ENCODE measurements around the gene TRAF4. TPM values are rescaled to one million over a fixed set of nuclear protein-coding genes. Genes with fewer than 3 reads are reported as not detected.

TRAF4 gene
- total and polyA plus RNA-seq, 9 donors: 24.2 to 91.2 (median 62.7) TPM

DNA sequence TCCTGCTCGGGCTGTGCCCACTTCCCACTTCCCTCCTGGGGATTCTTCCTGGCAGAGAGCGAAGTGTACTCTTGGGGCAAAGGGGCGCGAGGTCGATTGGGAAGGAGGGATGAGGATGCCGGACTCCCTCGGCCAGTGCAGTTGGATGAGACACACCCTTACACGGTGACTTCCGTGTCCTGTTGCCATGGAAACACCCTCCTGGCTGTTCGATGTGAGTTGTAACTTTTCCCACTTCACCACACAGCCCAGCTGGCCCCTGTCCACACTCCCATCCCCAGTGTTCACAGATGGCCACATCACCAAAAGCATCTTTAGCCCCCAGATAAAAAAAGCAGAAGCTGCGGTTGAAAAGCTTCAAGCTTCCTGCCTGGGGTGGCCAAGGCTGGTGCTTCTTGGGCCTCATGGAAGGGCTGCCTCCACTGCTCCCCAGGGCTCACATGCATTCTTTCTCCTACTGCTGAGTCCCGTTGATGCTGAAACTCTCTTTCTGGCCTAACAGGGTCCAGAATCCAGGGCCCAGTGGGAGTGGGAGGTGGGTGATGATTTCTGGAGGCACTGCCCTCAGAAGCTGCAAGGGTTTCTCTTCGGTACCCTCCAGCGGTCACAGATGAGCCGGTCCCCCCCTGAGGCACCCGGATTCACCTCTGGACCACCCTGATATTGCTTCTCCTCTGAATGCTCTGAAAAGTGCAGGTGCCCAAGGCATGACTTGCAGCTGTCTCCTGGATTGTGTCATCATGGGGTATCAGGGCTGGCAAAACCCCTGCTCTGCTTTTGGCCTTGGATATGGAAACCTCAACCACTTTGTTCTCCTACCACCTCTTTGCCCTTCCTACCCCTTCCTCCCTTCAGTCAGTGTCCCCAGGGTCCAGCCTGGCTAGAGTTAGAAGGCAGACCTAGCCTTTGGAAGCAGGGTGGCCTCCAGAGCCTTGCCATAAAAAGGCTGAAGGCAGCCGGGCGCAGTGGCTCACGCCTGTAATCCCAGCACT, 2.2 kb upstream of the TRAF4 start:
- no peaks in the 10 kb centered on the region for H3K9me3 ChIP-seq (replicated peaks; ENCODE audit: control insufficient read depth, low read depth, low read length)
- 62% methylated on average over 13 of the region's 19 CpGs for WGBS (ENCODE audit: insufficient coverage)
- peak; percentile 54 for DNase-seq
- H3K4me3 ChIP-seq (ENCODE audit: low read length): no peak overlapping the region
- H3K27ac ChIP-seq (ENCODE audit: low read length): no peak overlapping the region
- H3K4me1 ChIP-seq (ENCODE audit: control insufficient read depth, insufficient read depth, low read length): peaks cover 31% of the 10 kb centered on the region
- peaks cover 16% of the 10 kb centered on the region for H3K36me3 ChIP-seq (ENCODE audit: control insufficient read depth, insufficient read depth, low read length)
- H3K27me3 ChIP-seq (ENCODE audit: control insufficient read depth, insufficient read depth, low read length): no peaks in the 10 kb centered on the region

DNA sequence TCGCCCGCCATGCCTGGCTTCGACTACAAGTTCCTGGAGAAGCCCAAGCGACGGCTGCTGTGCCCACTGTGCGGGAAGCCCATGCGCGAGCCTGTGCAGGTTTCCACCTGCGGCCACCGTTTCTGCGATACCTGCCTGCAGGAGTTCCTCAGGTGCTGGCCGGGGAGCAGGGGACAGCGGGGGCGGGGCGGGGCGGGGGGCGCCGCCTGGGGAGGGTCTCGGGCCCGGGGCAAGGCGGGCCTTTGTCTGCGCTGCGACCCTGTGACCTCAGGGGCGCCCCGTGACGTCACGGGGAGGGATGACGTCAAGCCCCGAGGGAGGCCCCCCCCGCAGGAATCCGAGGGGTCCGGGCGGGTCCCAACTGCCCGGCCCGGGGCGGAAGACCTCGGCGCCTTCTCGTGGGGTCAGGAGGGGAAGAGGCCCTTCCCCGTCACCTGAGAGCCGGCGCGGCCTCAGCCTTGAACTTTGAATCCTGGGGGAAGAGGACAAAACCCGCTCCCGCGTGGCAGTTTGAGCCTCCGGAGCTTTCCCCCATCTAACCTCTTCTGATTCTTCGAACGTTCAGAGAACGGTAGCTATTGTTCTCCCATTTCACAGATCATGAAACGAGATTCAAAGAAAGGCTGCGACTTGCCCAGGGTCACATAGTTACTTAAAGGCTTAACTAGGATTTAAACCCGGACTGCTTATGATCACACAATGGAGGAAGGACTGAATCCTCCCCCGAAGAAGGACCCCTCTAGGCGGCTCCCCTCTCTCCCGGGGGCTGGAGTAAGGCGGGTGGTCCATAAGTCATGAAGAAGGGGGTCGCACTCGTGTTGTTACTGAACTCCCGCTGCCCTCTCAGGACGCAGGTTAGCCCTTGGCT, 527 bp downstream of the TRAF4 start:
- peaks cover 52% of the 10 kb centered on the region for H3K4me1 ChIP-seq (ENCODE audit: control insufficient read depth, insufficient read depth, low read length)
- WGBS (ENCODE audit: insufficient coverage): under 1% methylated on average over 56 of the region's 61 CpGs
- DNase-seq: peak; percentile 72

DNA sequence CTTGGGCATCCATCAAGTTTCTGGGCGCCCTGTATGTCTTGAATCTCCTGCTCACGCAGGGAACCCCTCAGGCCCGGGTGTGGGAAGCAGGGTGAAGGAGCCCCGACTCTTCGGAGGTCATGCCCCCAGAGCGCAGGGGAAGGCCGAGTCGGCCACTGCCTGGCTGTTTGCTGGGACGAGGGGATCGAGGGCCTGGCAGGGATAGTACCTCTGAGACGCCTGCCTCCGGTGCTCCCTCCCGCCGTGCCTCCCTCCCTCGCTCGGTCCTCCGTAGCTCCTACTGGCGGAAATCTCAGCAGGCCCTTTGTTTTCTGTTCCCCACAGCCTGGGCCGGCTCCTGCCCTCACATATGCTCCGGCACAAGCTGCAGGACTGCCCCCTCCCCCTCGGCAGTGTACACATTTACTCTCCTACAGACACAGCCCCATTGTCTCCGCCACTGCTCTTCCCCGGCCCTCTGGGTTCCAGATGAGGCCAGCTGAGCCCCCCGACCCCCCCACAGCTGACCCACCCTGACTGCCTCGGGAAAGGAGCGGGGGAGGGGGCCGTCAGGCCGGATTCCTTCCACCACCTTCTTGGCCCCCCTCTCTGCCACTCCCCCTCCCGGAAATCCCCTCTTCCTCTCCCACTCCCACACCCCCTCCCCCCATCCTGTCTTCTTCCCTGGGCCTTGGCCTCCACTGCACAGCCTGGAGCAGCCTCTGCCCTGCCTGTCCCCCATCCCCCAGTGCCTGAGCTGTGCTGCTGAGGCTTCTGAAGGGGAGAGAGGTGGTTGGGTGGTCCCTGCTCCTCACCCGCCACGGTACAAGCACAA, 1.4 kb downstream of the TRAF4 start:
- H3K4me3 ChIP-seq (ENCODE audit: low read length): peak overlapping the region; percentile 56
- peak; percentile 84 for DNase-seq
- peak overlapping the region; percentile 98 for H3K27ac ChIP-seq (ENCODE audit: low read length)
- no peaks in the 10 kb centered on the region for H3K9me3 ChIP-seq (replicated peaks; ENCODE audit: control insufficient read depth, low read depth, low read length)
- peaks cover 41% of the 10 kb centered on the region for H3K36me3 ChIP-seq (ENCODE audit: control insufficient read depth, insufficient read depth, low read length)
- no peaks in the 10 kb centered on the region for H3K27me3 ChIP-seq (ENCODE audit: control insufficient read depth, insufficient read depth, low read length)
- H3K4me1 ChIP-seq (ENCODE audit: control insufficient read depth, insufficient read depth, low read length): peaks cover 57% of the 10 kb centered on the region
- 0% methylated on average over 27 of the region's 31 CpGs for WGBS (ENCODE audit: insufficient coverage)

More for the DNA sequence above, 527 bp downstream of the TRAF4 start:
- no peaks in the 10 kb centered on the region for H3K27me3 ChIP-seq (ENCODE audit: control insufficient read depth, insufficient read depth, low read length)
- H3K9me3 ChIP-seq (replicated peaks; ENCODE audit: control insufficient read depth, low read depth, low read length): no peaks in the 10 kb centered on the region
- peak overlapping the region; percentile 56 for H3K4me3 ChIP-seq (ENCODE audit: low read length)
- peak overlapping the region; percentile 98 for H3K27ac ChIP-seq (ENCODE audit: low read length)
- peaks cover 35% of the 10 kb centered on the region for H3K36me3 ChIP-seq (ENCODE audit: control insufficient read depth, insufficient read depth, low read length)

DNA sequence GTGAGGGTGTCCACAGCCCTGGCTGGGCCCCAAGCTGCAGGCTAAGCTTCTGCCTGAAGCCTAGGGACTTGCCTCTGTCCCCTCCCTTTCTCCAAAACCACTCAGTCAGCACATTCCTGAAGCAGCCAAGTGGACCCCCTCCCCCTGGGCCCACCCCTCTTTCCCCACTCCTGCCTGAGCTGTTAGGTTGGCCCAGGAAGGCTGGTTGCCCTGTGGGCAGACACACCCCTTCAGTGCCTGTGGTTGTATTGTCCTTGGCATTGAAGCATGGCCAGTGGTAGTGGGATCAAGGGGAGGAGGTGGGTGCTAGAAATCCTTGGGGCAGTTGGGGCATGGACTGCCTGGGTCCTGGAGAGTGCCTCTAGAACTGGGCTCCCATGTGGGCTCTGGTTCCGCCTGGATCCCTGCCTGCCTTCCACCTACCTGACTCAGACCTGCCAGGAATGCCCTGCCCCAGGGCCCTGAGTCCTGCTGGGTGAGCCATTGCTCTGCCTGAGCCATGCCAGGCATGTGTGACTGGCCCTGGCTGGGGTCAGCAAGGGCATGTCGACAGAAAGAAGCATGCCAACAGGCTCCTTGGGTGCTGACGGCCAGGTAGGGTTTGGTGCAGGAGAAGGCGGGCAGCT, 2.1 kb downstream of the TRAF4 start:
- H3K4me1 ChIP-seq (ENCODE audit: control insufficient read depth, insufficient read depth, low read length): peaks cover 60% of the 10 kb centered on the region
- no peaks in the 10 kb centered on the region for H3K27me3 ChIP-seq (ENCODE audit: control insufficient read depth, insufficient read depth, low read length)
- WGBS (ENCODE audit: insufficient coverage): 83% methylated on average over 1 of the region's 4 CpGs
- no peaks in the 10 kb centered on the region for H3K9me3 ChIP-seq (replicated peaks; ENCODE audit: control insufficient read depth, low read depth, low read length)
- H3K36me3 ChIP-seq (ENCODE audit: control insufficient read depth, insufficient read depth, low read length): peaks cover 47% of the 10 kb centered on the region
- no peak for DNase-seq
- H3K27ac ChIP-seq (ENCODE audit: low read length): peak overlapping the region; percentile 98
- peak overlapping the region; percentile 56 for H3K4me3 ChIP-seq (ENCODE audit: low read length)

DNA sequence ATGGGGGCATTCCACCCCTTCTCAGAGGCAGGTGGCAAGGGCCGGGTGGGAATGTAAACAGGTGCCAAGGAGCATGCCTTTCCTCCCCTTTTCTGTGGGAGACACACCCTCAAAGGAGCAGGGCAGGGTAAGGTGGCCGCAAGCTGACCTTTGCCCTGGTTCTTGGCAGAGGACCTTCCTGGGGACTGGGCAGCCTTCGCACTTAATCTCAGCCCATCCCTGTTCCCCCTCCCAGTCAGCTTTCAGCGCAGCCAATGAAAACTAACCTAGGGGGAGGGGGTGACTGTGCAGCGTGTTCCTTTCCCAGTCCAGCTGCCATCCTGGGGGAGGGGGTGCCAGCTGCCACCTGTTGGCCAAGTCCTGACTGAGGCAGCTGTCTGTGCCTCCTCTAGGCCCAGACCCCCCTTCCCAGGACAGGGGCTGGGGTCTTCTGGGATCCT, 2.8 kb downstream of the TRAF4 start:
- peak; percentile 87 for DNase-seq
- Histone ChIP-seq H3K27ac (ENCODE audit: low read length) (peak overlapping the region; percentile 98), H3K36me3 (ENCODE audit: control insufficient read depth, insufficient read depth, low read length) (peaks cover 51% of the 10 kb centered on the region), H3K4me1 (ENCODE audit: control insufficient read depth, insufficient read depth, low read length) (peaks cover 60% of the 10 kb centered on the region), H3K27me3 (ENCODE audit: control insufficient read depth, insufficient read depth, low read length) (no peaks in the 10 kb centered on the region), H3K9me3 (replicated peaks; ENCODE audit: control insufficient read depth, low read depth, low read length) (no peaks in the 10 kb centered on the region), H3K4me3 (ENCODE audit: low read length) (peak overlapping the region; percentile 15)
- 60% methylated on average over 1 of the region's 5 CpGs for WGBS (ENCODE audit: insufficient coverage)

DNA sequence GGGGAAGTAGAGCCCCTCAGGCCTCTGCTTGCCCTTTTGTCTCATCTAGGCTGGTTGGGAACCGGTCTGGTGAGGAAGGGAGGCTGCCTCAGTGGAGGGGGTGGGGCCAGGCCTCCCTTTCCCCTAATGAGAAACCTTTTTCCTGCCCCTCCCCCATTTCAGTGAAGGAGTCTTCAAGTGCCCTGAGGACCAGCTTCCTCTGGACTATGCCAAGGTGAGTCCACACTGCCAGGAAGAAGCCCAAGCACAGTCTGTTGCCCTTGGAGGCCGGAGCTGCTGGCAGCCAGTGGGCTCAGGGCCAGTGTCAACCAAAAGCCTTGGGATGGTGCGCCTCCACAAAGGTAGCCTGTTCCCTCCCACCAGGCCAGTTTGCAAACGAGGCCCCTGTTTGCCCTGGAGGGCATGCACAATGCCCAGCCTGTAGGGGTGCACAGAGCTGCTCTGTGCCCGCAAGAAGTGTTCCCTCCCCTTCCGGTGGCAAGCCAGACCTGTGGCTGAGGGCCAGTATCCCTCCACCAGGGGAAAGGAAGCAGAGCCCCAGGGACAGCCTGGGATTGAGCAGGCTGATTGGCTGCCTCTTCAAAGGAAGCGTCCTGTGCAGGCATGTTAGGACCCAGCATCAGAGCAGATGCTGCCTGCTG, 3.4 kb downstream of the TRAF4 start:
- Histone ChIP-seq H3K4me3 (ENCODE audit: low read length) (peak overlapping the region; percentile 15), H3K36me3 (ENCODE audit: control insufficient read depth, insufficient read depth, low read length) (peaks cover 55% of the 10 kb centered on the region), H3K27ac (ENCODE audit: low read length) (peak overlapping the region; percentile 98), H3K9me3 (replicated peaks; ENCODE audit: control insufficient read depth, low read depth, low read length) (no peaks in the 10 kb centered on the region), H3K4me1 (ENCODE audit: control insufficient read depth, insufficient read depth, low read length) (peaks cover 57% of the 10 kb centered on the region), H3K27me3 (ENCODE audit: control insufficient read depth, insufficient read depth, low read length) (no peaks in the 10 kb centered on the region)
- 68% methylated on average over 5 of the region's 7 CpGs for whole genome bisulfite sequencing (ENCODE audit: insufficient coverage)
- DNase-seq: no peak

DNA sequence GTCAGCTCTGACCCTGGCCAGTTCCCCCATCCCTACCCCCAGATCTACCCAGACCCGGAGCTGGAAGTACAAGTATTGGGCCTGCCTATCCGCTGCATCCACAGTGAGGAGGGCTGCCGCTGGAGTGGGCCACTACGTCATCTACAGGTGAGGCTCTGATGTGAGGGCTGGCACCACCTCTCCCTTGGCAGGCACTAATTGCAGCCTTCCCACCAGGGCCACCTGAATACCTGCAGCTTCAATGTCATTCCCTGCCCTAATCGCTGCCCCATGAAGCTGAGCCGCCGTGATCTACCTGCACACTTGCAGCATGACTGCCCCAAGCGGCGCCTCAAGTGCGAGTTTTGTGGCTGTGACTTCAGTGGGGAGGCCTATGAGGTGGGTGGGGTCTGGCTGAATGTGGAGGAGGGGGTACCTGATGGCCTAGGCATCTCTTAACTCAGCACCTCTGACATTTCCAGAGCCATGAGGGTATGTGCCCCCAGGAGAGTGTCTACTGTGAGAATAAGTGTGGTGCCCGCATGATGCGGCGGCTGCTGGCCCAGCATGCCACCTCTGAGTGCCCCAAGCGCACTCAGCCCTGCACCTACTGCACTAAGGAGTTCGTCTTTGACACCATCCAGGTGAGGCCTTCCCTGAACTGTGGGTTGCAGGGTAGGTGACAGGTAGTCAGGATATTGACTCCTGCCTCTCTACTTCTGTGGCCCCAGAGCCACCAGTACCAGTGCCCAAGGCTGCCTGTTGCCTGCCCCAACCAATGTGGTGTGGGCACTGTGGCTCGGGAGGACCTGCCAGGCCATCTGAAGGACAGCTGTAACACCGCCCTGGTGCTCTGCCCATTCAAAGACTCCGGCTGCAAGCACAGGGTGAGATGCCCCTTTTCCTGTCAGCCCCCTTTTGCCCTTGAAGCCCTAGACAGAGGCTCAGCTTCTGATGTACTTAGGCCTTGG, 4.3 kb downstream of the TRAF4 start:
- Histone ChIP-seq H3K4me1 (ENCODE audit: control insufficient read depth, insufficient read depth, low read length) (peaks cover 52% of the 10 kb centered on the region), H3K27ac (ENCODE audit: low read length) (no peak overlapping the region)
- WGBS (ENCODE audit: insufficient coverage): 85% methylated on average over 13 of the region's 18 CpGs

DNA sequence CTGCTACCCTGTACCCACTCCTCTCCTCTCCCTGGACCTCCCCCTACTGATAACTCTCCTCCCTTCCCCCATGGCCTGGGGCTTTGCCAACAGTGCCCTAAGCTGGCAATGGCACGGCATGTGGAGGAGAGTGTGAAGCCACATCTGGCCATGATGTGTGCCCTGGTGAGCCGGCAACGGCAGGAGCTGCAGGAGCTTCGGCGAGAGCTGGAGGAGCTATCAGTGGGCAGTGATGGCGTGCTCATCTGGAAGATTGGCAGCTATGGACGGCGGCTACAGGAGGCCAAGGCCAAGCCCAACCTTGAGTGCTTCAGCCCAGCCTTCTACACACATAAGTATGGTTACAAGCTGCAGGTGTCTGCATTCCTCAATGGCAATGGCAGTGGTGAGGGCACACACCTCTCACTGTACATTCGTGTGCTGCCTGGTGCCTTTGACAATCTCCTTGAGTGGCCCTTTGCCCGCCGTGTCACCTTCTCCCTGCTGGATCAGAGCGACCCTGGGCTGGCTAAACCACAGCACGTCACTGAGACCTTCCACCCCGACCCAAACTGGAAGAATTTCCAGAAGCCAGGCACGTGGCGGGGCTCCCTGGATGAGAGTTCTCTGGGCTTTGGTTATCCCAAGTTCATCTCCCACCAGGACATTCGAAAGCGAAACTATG, 5.2 kb downstream of the TRAF4 start:
- WGBS (ENCODE audit: insufficient coverage): 74% methylated on average over 13 of the region's 18 CpGs
- no peak overlapping the region for H3K4me3 ChIP-seq (ENCODE audit: low read length)
- DNase-seq: no peak
- no peaks in the 10 kb centered on the region for H3K27me3 ChIP-seq (ENCODE audit: control insufficient read depth, insufficient read depth, low read length)
- H3K4me1 ChIP-seq (ENCODE audit: control insufficient read depth, insufficient read depth, low read length): peaks cover 47% of the 10 kb centered on the region
- peaks cover 55% of the 10 kb centered on the region for H3K36me3 ChIP-seq (ENCODE audit: control insufficient read depth, insufficient read depth, low read length)
- H3K27ac ChIP-seq (ENCODE audit: low read length): no peak overlapping the region
- no peaks in the 10 kb centered on the region for H3K9me3 ChIP-seq (replicated peaks; ENCODE audit: control insufficient read depth, low read depth, low read length)

More for the DNA sequence above, 4.3 kb downstream of the TRAF4 start:
- Histone ChIP-seq H3K36me3 (ENCODE audit: control insufficient read depth, insufficient read depth, low read length) (peaks cover 55% of the 10 kb centered on the region), H3K27me3 (ENCODE audit: control insufficient read depth, insufficient read depth, low read length) (no peaks in the 10 kb centered on the region), H3K9me3 (replicated peaks; ENCODE audit: control insufficient read depth, low read depth, low read length) (no peaks in the 10 kb centered on the region), H3K4me3 (ENCODE audit: low read length) (no peak overlapping the region)
- no peak for DNase-seq

Measured in muscle of leg (tissue), 11 donors.